Measurements from ENCODE around the gene UNC13B.

Gene UNC13B

DNA sequence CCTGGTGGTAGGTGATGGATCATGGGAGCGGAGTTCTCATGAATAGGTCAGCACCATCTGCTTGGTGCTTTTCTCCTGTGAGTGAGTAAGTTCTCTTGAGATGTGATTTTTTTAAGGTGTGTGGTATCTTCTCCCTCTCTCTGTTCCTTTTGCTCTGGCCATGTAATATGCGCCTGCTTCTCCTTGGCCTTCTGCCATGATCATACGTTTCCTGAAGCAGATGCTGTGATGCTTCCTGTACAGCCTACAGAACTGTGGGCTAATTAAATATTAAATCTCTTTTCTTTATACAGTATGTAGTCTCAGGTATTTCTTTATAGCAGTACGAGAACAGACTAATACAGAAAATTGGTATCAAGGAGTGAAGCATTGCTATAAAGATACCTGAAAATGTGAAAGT, 36.4 kb downstream of the UNC13B start:
- FAIRE-seq (no peak), DNase-seq (ENCODE audit: insufficient read length) (no peak)
- TF ChIP-seq TAF1 (IDR thresholded peaks at IDR 0.05; ENCODE audit: borderline replicate concordance, low read depth, low read length) (no peak), POLR2AphosphoS5 (IDR thresholded peaks at IDR 0.05; ENCODE audit: low read depth, low read length) (no peak), POLR2A (IDR thresholded peaks at IDR 0.05; ENCODE audit: low read depth, low read length) (no peak)

DNA sequence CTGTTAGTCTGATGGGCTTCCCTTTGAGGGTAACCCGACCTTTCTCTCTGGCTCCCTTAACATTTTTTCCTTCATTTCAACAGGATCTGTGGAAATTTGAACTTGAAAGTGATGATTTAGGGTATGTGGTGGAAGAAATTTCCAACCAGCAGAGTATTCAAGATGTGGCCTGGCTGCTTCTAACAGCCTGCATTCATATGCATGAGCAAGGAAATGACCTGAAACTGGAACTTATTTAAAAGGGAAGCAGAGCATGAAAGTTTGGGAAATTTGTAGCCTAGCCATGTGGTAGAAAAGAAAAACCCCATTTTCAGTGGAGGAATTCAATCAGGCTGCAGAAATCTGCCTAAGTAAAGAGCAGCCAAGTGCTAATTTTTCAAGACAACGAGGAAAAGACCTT, 41.7 kb downstream of the UNC13B start:
- TF ChIP-seq POLR2AphosphoS5 (IDR thresholded peaks at IDR 0.05; ENCODE audit: low read depth, low read length) (no peak), TAF1 (IDR thresholded peaks at IDR 0.05; ENCODE audit: borderline replicate concordance, low read depth, low read length) (no peak), POLR2A (IDR thresholded peaks at IDR 0.05; ENCODE audit: low read depth, low read length) (no peak)
- no peak for DNase-seq (ENCODE audit: insufficient read length)
- FAIRE-seq: no peak

DNA sequence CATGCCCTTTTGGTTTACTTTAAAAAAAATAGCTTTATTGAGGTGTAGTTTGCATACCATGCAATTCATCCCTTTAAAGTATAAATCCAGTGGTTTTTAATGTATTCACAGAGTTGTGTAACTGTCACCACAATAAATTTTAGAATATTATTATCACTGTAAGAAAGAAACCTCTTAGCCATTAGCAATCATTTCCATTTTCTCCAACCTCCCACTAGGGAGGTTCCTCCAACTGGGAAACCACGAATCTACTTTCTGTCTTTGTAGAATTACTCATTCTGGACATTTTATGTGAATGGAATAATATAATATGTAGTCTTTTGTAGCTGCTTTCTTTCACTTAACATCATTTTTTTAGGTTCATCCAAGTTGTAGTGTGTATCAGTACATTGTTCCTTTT, 43.5 kb downstream of the UNC13B start:
- no peak for TF ChIP-seq POLR2A (IDR thresholded peaks at IDR 0.05; ENCODE audit: low read depth, low read length)
- no peak for TF ChIP-seq POLR2AphosphoS5 (IDR thresholded peaks at IDR 0.05; ENCODE audit: low read depth, low read length)
- no peak for TF ChIP-seq TAF1 (IDR thresholded peaks at IDR 0.05; ENCODE audit: borderline replicate concordance, low read depth, low read length)
- DNase-seq (ENCODE audit: insufficient read length) (no peak), FAIRE-seq (no peak)

DNA sequence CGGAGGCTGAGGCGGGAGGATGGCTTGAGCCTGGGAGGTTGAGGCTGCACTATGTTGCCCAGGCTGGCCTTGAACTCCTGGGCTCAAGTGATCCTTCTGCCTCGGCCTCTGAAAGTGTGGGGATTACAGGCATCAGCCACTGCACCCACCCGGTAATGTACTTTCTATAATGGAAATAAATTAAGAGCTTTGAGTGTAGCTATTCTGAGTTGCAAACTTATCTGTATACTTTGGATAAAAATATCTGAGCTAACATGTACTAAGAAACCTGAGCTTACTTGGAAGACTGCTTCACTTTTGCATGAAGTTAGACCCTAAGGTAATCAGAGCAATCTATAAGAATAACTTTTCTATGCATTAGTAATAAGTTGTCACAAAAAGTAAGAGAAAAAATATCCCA, 50.0 kb downstream of the UNC13B start:
- no peak for TF ChIP-seq TAF1 (IDR thresholded peaks at IDR 0.05; ENCODE audit: borderline replicate concordance, low read depth, low read length)
- no peak for TF ChIP-seq POLR2A (IDR thresholded peaks at IDR 0.05; ENCODE audit: low read depth, low read length)
- no peak for TF ChIP-seq POLR2AphosphoS5 (IDR thresholded peaks at IDR 0.05; ENCODE audit: low read depth, low read length)
- DNase-seq (ENCODE audit: insufficient read length) (no peak), FAIRE-seq (no peak)

DNA sequence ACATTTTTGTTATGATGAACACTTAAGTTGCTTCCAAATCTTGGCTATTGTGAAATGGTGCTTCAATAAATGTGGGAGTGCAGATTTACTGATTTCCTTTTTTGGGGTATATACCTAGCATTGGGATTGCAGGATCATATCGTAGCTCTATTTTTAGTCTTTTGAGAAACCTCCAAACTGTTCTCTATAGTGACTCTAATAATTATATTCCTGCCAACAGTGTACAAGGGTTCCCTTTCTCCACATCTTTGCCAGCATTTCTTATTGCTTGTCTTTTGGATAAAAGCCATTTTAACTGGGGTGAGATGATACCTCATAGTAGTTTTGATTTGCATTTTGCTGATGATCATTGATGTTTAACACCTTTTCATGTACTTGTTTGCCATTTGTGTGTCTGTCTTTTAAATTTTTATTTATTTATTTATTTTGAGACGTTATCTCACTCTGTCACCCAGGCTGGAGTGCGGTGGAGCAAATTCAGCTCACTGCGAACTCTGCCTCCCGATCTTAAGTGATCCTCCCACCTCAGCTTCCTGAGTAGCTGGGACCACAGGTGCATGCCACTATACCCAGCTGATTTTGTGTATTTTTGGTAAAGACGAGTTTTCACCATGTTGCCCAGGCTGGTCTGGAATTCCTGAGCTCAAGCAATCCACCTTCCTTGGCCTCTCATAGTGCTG, 59.0 kb downstream of the UNC13B start:
- FAIRE-seq (no peak), DNase-seq (ENCODE audit: insufficient read length) (no peak)
- TF ChIP-seq POLR2AphosphoS5 (IDR thresholded peaks at IDR 0.05; ENCODE audit: low read depth, low read length): no peak
- no peak for TF ChIP-seq POLR2A (IDR thresholded peaks at IDR 0.05; ENCODE audit: low read depth, low read length)
- TF ChIP-seq TAF1 (IDR thresholded peaks at IDR 0.05; ENCODE audit: borderline replicate concordance, low read depth, low read length): no peak

DNA sequence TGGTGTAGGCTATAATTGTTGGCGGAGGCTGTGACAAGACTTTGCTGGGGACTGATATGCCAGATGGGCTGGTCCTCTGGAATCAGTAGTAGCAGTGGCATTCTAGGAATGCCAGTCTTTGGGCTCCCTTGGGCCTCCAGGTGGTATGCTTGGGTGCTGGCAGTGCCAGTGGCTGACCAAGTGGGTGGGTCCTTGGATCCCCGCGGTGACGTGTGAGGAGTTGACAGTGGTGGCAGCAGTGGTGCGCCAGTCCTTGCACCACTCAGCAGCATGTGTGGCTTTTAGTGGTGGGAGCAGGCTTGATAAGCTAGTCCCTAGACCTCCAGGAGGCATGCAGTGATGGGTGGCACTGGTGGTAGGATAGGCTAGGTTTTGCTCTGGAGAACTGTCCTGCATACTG, 63.9 kb downstream of the UNC13B start:
- no peak for DNase-seq (ENCODE audit: insufficient read length)
- no peak for TF ChIP-seq TAF1 (IDR thresholded peaks at IDR 0.05; ENCODE audit: borderline replicate concordance, low read depth, low read length)
- no peak for TF ChIP-seq POLR2AphosphoS5 (IDR thresholded peaks at IDR 0.05; ENCODE audit: low read depth, low read length)
- TF ChIP-seq POLR2A (IDR thresholded peaks at IDR 0.05; ENCODE audit: low read depth, low read length): no peak
- FAIRE-seq: no peak

DNA sequence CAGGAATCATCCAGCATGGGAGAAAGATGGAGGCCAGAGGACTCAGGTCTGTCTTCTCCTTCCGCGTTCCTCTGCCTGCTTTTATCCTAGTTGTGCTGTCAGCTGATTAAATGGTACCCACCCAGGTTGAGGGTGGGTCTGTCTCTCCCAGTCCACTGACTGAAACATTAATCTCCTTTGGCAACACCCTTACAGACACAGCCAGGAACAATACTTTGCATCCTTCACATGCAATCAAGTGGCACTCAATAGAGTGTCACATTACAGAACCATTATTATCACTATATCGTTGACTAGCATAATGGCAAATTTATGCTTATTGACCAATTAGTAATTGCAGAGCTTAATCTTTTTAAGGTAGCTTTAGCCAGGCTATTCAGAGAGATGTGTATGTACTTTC, 64.8 kb downstream of the UNC13B start:
- TF ChIP-seq POLR2AphosphoS5 (IDR thresholded peaks at IDR 0.05; ENCODE audit: low read depth, low read length) (no peak), POLR2A (IDR thresholded peaks at IDR 0.05; ENCODE audit: low read depth, low read length) (no peak), TAF1 (IDR thresholded peaks at IDR 0.05; ENCODE audit: borderline replicate concordance, low read depth, low read length) (no peak)
- DNase-seq (ENCODE audit: insufficient read length) (no peak), FAIRE-seq (no peak)

DNA sequence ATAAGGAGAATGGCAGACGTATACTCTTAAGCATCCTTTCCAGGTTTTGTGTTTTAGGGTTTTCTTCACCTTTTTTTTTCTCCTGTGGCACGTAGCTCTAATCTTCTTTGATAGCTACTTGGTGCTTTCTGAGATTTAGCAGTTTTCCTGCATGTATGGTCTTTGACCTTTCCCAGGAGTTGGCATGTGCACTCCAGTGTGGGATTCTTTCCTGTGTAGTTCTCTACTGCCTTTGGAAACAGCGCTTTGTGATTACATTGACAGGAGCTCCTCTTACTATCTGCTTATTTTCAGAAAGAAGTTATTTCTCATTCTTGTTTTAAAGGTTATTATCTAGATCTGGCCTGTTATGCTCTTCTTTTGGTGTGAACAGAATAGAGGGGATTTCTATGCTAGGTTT, 65.5 kb downstream of the UNC13B start:
- TF ChIP-seq TAF1 (IDR thresholded peaks at IDR 0.05; ENCODE audit: borderline replicate concordance, low read depth, low read length) (no peak), POLR2A (IDR thresholded peaks at IDR 0.05; ENCODE audit: low read depth, low read length) (no peak), POLR2AphosphoS5 (IDR thresholded peaks at IDR 0.05; ENCODE audit: low read depth, low read length) (no peak)
- no peak for FAIRE-seq
- DNase-seq (ENCODE audit: insufficient read length): no peak

DNA sequence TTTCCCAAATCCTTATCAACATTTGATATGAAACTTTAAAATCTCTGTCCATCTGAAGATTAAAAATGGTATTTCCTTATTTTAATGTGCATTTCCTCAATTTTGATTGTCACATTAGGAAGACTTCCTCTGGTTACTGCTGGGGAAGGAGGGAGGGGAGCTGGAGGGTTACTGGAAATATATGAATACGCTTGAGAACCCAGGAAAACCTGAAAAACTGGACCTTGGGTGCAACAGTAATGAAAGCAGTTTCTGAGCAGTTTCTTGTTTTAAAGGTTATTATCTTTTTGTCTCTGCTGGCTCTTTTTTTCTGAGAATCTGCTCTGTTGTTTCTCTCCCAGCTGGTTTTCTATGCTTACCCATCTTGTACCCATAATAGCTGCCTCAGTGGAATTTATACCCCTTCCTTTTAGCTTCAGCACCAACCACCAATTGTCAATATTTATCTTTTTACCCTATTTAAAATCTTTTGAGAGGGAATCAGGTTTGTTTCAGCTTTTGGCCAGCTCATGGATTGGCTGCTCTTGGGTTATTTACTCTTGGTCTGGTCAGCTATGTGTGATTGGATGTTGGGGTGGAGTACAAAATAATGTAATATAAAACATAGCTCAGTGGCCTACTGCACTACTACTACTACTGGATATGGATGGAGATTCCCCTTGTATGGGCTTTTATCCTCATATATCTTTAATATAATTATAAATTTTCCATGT, 67.4 kb downstream of the UNC13B start:
- FAIRE-seq: no peak
- no peak for DNase-seq (ENCODE audit: insufficient read length)

DNA sequence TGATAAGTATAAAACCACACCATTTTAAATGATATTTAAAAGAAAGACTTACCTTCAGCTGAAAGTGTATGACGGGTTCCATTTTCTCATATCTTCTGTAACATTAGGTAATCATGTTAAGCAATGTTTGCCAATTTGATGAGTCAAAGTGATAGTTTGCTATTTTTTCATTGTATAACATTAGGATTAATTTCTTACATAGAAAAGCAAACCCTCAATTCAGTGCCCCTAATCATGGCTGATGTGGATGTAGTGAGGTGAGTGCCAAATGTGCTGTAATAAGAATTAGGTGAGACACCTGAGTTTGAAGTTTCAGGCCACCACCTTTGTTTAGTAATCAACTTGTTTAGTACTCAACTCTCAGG, 68.0 kb downstream of the UNC13B start:
- FAIRE-seq (no peak), DNase-seq (ENCODE audit: insufficient read length) (no peak)

More for the DNA sequence above, 67.4 kb downstream of the UNC13B start:
- TF ChIP-seq POLR2AphosphoS5 (IDR thresholded peaks at IDR 0.05; ENCODE audit: low read depth, low read length) (no peak), TAF1 (IDR thresholded peaks at IDR 0.05; ENCODE audit: borderline replicate concordance, low read depth, low read length) (no peak), POLR2A (IDR thresholded peaks at IDR 0.05; ENCODE audit: low read depth, low read length) (no peak)

DNA sequence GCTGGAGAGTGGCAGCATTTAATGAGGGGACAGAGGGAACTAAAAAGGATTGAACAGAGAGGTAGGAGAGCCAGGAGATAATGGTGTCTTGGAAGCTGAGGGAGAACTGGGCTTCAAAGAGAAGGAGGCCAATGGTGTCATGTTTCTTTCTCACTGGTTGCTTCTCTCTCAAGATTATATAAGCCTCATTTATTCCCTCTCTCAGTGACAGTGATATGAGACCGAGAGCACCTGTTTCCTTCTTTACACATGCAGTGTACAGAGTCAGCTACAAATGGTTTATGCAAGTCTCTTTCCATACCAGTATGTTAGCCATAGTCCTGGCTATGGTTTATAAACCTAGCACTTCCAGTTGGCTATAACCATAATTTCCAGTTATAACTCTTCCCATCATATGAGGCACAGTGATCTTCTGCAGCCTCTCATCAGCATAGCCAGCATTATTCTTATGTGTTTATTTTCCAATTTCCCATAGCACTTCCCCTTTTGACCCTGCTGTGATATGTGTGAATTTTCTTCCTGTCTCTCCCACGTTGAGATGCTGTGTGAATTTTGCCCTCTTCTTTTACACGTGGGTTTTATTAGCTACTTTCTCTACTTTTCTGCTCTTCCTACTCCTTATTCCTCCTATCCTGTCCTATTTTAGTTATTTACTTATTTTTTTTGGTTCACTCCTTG, 71.2 kb downstream of the UNC13B start:
- DNase-seq (ENCODE audit: insufficient read length) (no peak), FAIRE-seq (no peak)
- no peak for TF ChIP-seq POLR2AphosphoS5 (IDR thresholded peaks at IDR 0.05; ENCODE audit: low read depth, low read length)

More for the DNA sequence above, 68.0 kb downstream of the UNC13B start:
- TF ChIP-seq TAF1 (IDR thresholded peaks at IDR 0.05; ENCODE audit: borderline replicate concordance, low read depth, low read length) (no peak), POLR2AphosphoS5 (IDR thresholded peaks at IDR 0.05; ENCODE audit: low read depth, low read length) (no peak), POLR2A (IDR thresholded peaks at IDR 0.05; ENCODE audit: low read depth, low read length) (no peak)

DNA sequence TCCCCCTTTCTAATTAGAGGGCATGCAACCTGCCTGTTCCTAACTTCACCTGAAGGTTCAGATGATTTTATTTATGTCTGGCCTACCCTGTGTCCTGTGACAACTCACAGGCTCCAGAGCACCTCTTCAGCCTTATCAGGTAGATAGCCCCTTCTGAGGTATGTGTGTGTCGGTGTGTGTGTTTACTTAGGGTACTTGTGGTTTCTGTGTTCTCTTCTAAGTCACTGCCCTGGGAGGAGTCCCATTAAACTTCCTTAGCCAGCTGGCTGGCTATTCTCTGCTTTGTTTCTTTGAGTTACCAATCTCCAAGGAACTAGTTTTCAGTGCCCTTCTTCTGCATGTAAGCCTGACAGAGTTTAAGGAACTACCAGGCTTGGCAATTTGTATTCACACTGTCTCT, 74.9 kb downstream of the UNC13B start:
- TF ChIP-seq TAF1 (IDR thresholded peaks at IDR 0.05; ENCODE audit: borderline replicate concordance, low read depth, low read length): no peak
- no peak for TF ChIP-seq POLR2AphosphoS5 (IDR thresholded peaks at IDR 0.05; ENCODE audit: low read depth, low read length)
- no peak for TF ChIP-seq POLR2A (IDR thresholded peaks at IDR 0.05; ENCODE audit: low read depth, low read length)
- DNase-seq (ENCODE audit: insufficient read length): no peak
- no peak for FAIRE-seq

All from GM12892 (cell line).